OCI-LY7 (cell line): ENCODE results near the gene SUPT3H. TPM values are rescaled to one million over a fixed set of nuclear protein-coding genes. Genes with fewer than 3 reads are reported as not detected.
A peak's percentile ranks its signal among the peaks of the same experiment; 100 is the strongest.

Experiments
- BruUV-seq: library from RNA; stranded (reverse); fragments of 400-500 nt; replicated peaks from 2 replicates; lab custom pipeline; 2021; lab: Mats Ljungman, UMichigan
- CTCF ChIA-PET: fragments of 300-600 bp; sonication (Branson Sonifier 250); formaldehyde crosslinking; loops from one replicate; lab custom pipeline; 2022; ENCODE audit warnings: antibody characterized with exemption; ENCODE audit not compliant: unreplicated experiment; lab: Charles Lee
- POLR2A ChIA-PET: fragments of 300-600 bp; sonication (Branson Sonifier 250); formaldehyde crosslinking; loops from one replicate; lab custom pipeline; 2022; ENCODE audit warnings: antibody characterized with exemption; lab: Charles Lee
- DNase-seq: peaks from one replicate; pipeline ENCODE4 v3.0.0-alpha.2; 2015; ENCODE audit warnings: low spot score
- H2AFZ ChIP-seq: fragments of 200-600 bp; sonication (generic), shearing (Covaris generic); 2 replicates; pipeline ENCODE4 v1.6.1; 2014; ENCODE audit warnings: mild to moderate bottlenecking, antibody characterized with exemption, low read length, moderate library complexity
- H3K27ac ChIP-seq: fragments of 200-600 bp; sonication (generic); 2 replicates; pipeline ENCODE4 v1.5.1; 2014; ENCODE audit warnings: mixed run types, low read depth, mild to moderate bottlenecking, moderate library complexity, low read length, inconsistent platforms; ENCODE audit not compliant: poor library complexity, severe bottlenecking
- H3K36me3 ChIP-seq: fragments of 200-600 bp; sonication (generic); 2 replicates; pipeline ENCODE4 v1.6.1; 2014; ENCODE audit warnings: mild to moderate bottlenecking, antibody characterized with exemption, low read length, moderate library complexity, mixed read lengths; ENCODE audit not compliant: insufficient read depth
- H3K4me1 ChIP-seq: fragments of 200-600 bp; sonication (generic); 2 replicates; pipeline ENCODE4 v1.5.1; 2014; ENCODE audit warnings: mild to moderate bottlenecking, low read length; ENCODE audit not compliant: insufficient read depth, poor library complexity, severe bottlenecking
- H3K4me2 ChIP-seq: fragments of 200-600 bp; sonication (generic); 2 replicates; pipeline ENCODE4 v1.6.1; 2014; ENCODE audit warnings: mild to moderate bottlenecking, low read length
- H3K4me3 ChIP-seq: fragments of 200-600 bp; sonication (generic); 2 replicates; pipeline ENCODE4 v1.5.1; 2014; ENCODE audit warnings: mild to moderate bottlenecking, low read depth, low read length; ENCODE audit not compliant: poor library complexity, severe bottlenecking
- H3K79me2 ChIP-seq: fragments of 200-600 bp; sonication (generic); 2 replicates; pipeline ENCODE4 v1.6.1; 2016; ENCODE audit warnings: low read depth, mild to moderate bottlenecking, low read length, moderate library complexity, mixed read lengths; ENCODE audit not compliant: insufficient read depth
- H3K9me2 ChIP-seq: fragments of 200-600 bp; sonication (generic); 2 replicates; pipeline ENCODE4 v1.6.1; 2016; ENCODE audit warnings: mild to moderate bottlenecking, low read length, mixed read lengths; ENCODE audit not compliant: insufficient read depth
- H3K9me3 ChIP-seq: fragments of 200-600 bp; sonication (generic); 2 replicates; pipeline ENCODE4 v1.6.1; 2014; ENCODE audit warnings: mild to moderate bottlenecking, mixed run types, low read length, mixed read lengths
- H4K20me1 ChIP-seq: fragments of 200-600 bp; sonication (generic); 2 replicates; pipeline ENCODE4 v1.6.1; 2014; ENCODE audit warnings: mild to moderate bottlenecking, antibody characterized with exemption, low read length, moderate library complexity, mixed read lengths; ENCODE audit not compliant: insufficient read depth
- CTCF ChIP-seq: fragments of 200-600 bp; sonication (generic); conservative IDR thresholded peaks from 2 replicates; pipeline ENCODE4 v1.5.1; 2014; ENCODE audit warnings: mild to moderate bottlenecking, antibody characterized with exemption, low read length, moderate library complexity, mixed read lengths
- EZH2phosphoT487 ChIP-seq: fragments of 200-600 bp; sonication (generic); IDR thresholded peaks from 2 replicates; pipeline ENCODE4 v1.6.1; 2018; ENCODE audit warnings: low read depth, borderline replicate concordance, mild to moderate bottlenecking, mixed run types, antibody characterized with exemption, low read length, moderate library complexity, mixed read lengths
- intact Hi-C: fragments of 100-400 bp; cut with micrococcal nuclease; formaldehyde crosslinking; loops from one replicate; pipeline ENCODE4 v1.10.0; 2022; ENCODE audit not compliant: unreplicated experiment
- total RNA-seq, 2 experiments: library from RNA; depleted of rRNA in 1 of 2; stranded (reverse); fragments of >200 nt in 1 of 2; shearing (Covaris generic) in 1 of 2; gene quantifications; 2 replicates each; pipeline ENCODE4 v1.2.3, GENCODE V29; 2014 to 2022

The SUPT3H gene
- total RNA-seq, 2 experiments from 2014 or later, result 1.1 to 7.1 TPM

DNA sequence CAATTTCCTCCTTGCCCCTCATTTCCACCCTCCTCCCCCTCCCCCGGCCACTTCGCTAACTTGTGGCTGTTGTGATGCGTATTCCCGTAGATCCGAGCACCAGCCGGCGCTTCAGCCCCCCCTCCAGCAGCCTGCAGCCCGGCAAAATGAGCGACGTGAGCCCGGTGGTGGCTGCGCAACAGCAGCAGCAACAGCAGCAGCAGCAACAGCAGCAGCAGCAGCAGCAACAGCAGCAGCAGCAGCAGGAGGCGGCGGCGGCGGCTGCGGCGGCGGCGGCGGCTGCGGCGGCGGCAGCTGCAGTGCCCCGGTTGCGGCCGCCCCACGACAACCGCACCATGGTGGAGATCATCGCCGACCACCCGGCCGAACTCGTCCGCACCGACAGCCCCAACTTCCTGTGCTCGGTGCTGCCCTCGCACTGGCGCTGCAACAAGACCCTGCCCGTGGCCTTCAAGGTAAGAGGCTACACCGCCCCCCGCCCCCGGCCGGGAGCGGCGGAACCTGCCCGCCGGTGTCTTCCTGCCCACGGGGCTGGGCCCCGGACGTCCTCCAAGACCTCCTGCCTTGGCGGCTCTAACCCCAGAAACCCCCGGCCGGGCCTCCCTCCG lies 44.9 kb upstream of the SUPT3H start:
- DNase-seq, result peak; percentile 16
- Histone ChIP-seq H3K4me1 (peaks cover 34% of the 10 kb centered on the region), H3K4me3 (peak overlapping the region; percentile 52), H3K9me2 (no peaks in the 10 kb centered on the region), H3K27ac (no peak overlapping the region), H3K36me3 (no peaks in the 10 kb centered on the region), H3K9me3 (no peaks in the 10 kb centered on the region), H2AFZ (no peak overlapping the region), H4K20me1 (no peaks in the 10 kb centered on the region), H3K4me2 (peak overlapping the region; percentile 70), H3K79me2 (no peaks in the 10 kb centered on the region)
- intact Hi-C loops, result loop anchor here (5.0 to 10.0 kb wide), 3 partner anchors 45 to 502 kb away; partner anchors contain the start of gene SUPT3H
- TF ChIP-seq EZH2phosphoT487, result peak; percentile 38
- TF ChIP-seq CTCF, result no peak
- ChIA-PET CTCF (no interaction called here), POLR2A (no interaction called here)
- no TSS peak for BruUV-seq

DNA sequence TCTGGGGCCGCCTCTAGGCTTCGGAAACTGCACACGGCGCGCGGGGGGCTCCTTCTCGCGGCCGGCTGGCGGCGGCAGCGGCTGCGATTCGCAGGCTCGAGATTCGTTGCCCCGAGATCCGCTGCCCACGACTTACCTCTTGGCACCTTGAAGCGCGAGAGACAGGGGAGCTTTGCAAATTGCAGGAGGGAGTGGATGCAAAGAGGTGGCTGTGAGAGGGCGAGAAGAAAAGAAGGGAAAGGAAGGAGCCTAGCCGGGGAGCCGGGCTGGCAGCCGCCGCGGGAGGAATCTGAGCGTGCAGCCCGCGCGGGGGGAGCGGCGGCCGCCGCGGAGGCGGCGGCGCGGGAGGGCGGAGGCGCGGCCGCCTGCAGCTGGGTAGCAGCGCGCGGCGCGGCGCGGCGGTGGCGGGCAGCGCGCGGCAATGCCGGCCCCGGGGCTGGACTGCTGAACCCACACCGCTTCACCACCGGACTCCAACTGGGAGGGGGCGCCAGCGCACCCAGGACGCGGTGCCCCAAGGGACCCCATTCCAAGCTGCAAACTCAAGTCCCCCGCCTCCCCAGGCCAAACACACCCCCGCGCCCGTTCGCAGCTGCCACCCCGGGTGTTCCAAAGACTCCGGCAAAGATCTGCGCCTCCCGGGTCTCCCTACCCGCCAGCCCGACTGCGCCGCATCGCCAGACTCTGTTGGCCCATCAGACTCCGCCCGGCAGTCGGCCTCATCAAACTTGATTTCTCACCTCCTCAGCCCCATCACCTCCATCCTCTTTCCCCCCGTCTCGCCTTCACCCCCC lies 44.2 kb upstream of the SUPT3H start:
- H3K4me3 ChIP-seq, result peak overlapping the region; percentile 52
- peak overlapping the region; percentile 70 for H3K4me2 ChIP-seq
- H3K4me1 ChIP-seq, result peaks cover 34% of the 10 kb centered on the region
- no peaks in the 10 kb centered on the region for H3K9me3 ChIP-seq
- DNase-seq, result peak; percentile 20
- ChIA-PET CTCF (no interaction called here), POLR2A (no interaction called here)
- intact Hi-C loops, result loop anchor here (5.0 to 10.0 kb wide), 3 partner anchors 45 to 503 kb away; partner anchors contain the start of gene SUPT3H
- no peak overlapping the region for H2AFZ ChIP-seq
- H3K79me2 ChIP-seq, result no peaks in the 10 kb centered on the region
- H3K36me3 ChIP-seq, result no peaks in the 10 kb centered on the region
- TF ChIP-seq CTCF (0 out of 2 replicates have a peak, but pooled peaks have one; percentile 16), EZH2phosphoT487 (peak; percentile 86; the same call in 1 of the 2 replicates)
- H3K9me2 ChIP-seq, result no peaks in the 10 kb centered on the region
- H4K20me1 ChIP-seq, result no peaks in the 10 kb centered on the region
- no TSS peak for BruUV-seq
- H3K27ac ChIP-seq, result no peak overlapping the region
